Nasal cavity respiratory epithelium epithelial cell of viscerocranial mucosa (primary cell): ENCODE results near the gene MOV10. TPM values are rescaled to one million over a fixed set of nuclear protein-coding genes. Genes with fewer than 3 reads are reported as not detected.

Source experiments
- total RNA-seq: library from RNA; depleted of rRNA; stranded (reverse); fragments of >200 nt; gene quantifications from 2 replicates; pipeline ENCODE4 v1.2.3, GENCODE V29; 2014

MOV10 gene, protein sequence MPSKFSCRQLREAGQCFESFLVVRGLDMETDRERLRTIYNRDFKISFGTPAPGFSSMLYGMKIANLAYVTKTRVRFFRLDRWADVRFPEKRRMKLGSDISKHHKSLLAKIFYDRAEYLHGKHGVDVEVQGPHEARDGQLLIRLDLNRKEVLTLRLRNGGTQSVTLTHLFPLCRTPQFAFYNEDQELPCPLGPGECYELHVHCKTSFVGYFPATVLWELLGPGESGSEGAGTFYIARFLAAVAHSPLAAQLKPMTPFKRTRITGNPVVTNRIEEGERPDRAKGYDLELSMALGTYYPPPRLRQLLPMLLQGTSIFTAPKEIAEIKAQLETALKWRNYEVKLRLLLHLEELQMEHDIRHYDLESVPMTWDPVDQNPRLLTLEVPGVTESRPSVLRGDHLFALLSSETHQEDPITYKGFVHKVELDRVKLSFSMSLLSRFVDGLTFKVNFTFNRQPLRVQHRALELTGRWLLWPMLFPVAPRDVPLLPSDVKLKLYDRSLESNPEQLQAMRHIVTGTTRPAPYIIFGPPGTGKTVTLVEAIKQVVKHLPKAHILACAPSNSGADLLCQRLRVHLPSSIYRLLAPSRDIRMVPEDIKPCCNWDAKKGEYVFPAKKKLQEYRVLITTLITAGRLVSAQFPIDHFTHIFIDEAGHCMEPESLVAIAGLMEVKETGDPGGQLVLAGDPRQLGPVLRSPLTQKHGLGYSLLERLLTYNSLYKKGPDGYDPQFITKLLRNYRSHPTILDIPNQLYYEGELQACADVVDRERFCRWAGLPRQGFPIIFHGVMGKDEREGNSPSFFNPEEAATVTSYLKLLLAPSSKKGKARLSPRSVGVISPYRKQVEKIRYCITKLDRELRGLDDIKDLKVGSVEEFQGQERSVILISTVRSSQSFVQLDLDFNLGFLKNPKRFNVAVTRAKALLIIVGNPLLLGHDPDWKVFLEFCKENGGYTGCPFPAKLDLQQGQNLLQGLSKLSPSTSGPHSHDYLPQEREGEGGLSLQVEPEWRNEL
- total RNA-seq, result 11.6 and 52.1 TPM in 2 replicates

DNA sequence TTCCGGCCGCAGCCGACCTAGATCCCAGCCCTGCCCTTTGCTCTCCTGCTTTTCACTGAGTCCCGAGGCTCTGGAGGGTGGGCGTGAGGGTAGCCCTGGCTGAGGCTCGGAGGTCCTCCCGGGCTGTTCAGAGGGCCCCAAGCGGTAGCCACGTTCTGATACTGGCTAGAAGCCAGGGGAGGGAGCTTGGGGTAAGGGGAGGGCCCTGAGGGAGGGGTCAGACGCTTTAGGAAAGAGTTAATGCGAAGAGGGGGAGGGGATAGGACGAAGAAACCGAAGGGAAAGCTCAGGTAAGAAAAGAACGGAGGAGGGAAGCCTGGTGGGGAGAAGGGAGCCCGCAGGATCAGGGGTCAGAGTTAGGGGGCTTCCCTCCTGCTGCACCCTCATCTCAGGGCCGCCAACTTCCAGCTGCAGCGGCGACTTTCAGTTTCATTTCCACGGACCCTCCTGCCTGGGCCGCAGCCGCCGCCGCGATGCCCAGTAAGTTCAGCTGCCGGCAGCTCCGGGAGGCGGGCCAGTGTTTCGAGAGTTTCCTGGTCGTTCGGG is at the start of gene MOV10:
Gene MOV10 (plus strand): TSS at position 220 of the 546 bp plus-strand sequence. CDS start 254 bp downstream, at position 474.

DNA sequence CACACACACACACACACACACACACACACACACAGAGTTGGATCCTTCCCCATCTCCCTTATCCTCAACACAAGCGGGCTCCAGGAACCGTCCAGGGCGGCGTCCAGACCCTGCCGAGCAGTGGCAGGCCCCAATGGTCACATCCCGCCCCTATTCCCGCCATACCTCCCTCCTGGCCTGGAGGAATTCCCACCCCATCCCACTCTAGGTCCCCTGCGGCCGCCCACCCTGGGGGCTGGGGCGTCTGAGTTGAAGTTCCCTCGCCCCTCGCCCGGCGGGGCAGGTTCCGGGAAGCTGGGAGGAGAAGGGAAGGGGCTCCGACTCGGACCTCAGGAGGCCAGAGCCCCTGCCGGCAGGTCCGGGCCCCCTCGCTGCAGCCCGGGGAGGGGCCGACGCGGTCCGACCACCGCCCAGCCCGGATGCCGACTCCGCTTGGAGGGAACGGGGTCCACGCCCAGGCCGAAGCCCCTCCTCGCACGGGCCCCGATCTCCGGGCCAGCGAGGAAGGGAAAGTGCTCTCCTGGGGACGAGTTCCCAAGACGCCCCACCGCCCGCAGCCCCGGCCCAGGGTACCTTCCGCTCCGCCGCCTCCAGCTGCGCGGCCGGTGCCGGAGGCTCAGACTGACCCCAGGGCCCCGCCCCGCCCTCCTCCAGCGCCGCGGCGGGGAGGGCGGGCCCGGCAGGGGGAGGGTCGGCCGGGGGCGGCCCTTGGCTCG is 32.2 kb downstream of the MOV10 start, which contains the start of gene RHOC:
Gene RHOC (minus strand): TSS at position 623 of the 716 bp plus-strand sequence. CDS start 3,328 bp downstream, outside the sequence.

DNA sequence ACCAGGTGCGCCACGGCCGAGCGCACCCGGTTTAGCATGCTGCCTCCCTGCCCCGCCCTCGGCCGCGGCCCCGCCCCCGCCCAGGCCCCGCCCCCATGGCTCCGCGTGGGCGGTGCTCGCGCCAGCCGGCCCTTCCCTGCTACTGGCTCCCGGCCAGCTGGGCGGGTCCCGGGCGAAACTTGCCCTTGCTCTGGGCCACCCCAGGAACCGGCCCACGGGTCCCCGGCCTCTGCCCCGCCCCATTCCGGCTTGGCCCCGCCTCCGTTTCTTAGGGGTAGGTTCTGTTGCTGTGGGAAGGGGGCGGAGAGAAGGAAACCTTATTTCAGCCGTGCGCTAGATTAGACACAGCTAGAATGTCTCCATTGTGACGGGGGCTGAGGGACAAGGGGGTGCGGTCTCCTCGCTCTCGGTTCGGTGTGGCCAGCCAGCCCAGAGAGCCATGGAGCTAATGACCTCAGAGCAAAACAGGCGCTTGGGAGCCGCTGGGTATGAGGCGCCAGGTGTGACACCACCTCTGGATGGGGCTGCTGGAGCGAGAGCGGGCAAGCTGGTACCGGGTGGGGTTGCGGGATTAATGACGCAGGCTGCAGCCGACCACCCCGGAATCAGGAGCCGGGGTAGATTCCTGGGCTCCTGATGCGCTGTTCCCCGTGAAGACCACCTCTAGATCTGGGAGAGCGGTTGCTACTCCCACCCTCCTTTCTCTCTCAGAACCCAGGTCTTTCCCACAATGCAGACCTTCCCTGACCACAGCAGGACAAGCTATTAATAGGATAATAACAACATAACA is 41.0 kb downstream of the MOV10 start, which contains the start of gene PPM1J:
Gene PPM1J (minus strand): TSS at position 69 of the 790 bp plus-strand sequence. CDS start 31 bp downstream, at position 38.

Other genes starting within 250 kb of the MOV10 start
- 0.68 and 1.9 TPM in 2 replicates for gene WNT2B, start 165.7 kb upstream of the MOV10 start, total RNA-seq
- 9.9 and 11.7 TPM in 2 replicates for gene ST7L, start 55.5 kb upstream of the MOV10 start, total RNA-seq
- gene CAPZA1, start 54.8 kb upstream of the MOV10 start, total RNA-seq, result 223 and 253 TPM in 2 replicates
- gene RHOC, start 32.5 kb downstream of the MOV10 start, total RNA-seq, result 234 and 266 TPM in 2 replicates
- gene PPM1J, start 40.7 kb downstream of the MOV10 start, total RNA-seq, result 2.8 and 4.1 TPM in 2 replicates